Measurements from ENCODE around the gene HIF1A.
"Not testable (repeated sequence)": the region's sequence is repeated elsewhere in the genome, so short reads cannot be mapped to it uniquely, and the experiment has no call there.

HIF1A gene

GRCh38 chr14:61749264-61749663, 54.0 kb downstream of the HIF1A start:
- no peak for DNase-seq (ENCODE audit: low spot score)

- no peak for DNase-seq (ENCODE audit: low spot score)
Measured at GRCh38 chr14:61749867-61750266, 54.6 kb downstream of the HIF1A start.

GRCh38 chr14:61750708-61751474, 55.6 kb downstream of the HIF1A start:
- peak; percentile 76 for DNase-seq (ENCODE audit: low spot score)

- DNase-seq (ENCODE audit: low spot score): no peak
Measured at GRCh38 chr14:61751475-61751989, 56.2 kb downstream of the HIF1A start.

GRCh38 chr14:61752626-61753025, 57.3 kb downstream of the HIF1A start:
- DNase-seq (ENCODE audit: low spot score): peak; percentile 49

GRCh38 chr14:61753631-61754030, 58.3 kb downstream of the HIF1A start:
- DNase-seq (ENCODE audit: low spot score): no peak

- DNase-seq (ENCODE audit: low spot score): no peak
Measured at GRCh38 chr14:61754627-61755381, 59.5 kb downstream of the HIF1A start.

GRCh38 chr14:61755382-61755742, 60.0 kb downstream of the HIF1A start:
- not testable (repeated sequence) for DNase-seq (ENCODE audit: low spot score)

GRCh38 chr14:61756135-61756534, 60.8 kb downstream of the HIF1A start:
- DNase-seq (ENCODE audit: low spot score): no peak

GRCh38 chr14:61759878-61760277, 64.6 kb downstream of the HIF1A start:
- no peak for DNase-seq (ENCODE audit: low spot score)

- no peak for DNase-seq (ENCODE audit: low spot score)
Measured at GRCh38 chr14:61761557-61761956, 66.2 kb downstream of the HIF1A start.

- DNase-seq (ENCODE audit: low spot score): peak; percentile 99
Measured at GRCh38 chr14:61761959-61762786, 66.9 kb downstream of the HIF1A start, which contains the start of gene SNAPC1. SNAPC1 (plus strand) TSS chr14:61762420; CDS start chr14:61762461, 41 bp downstream.

- DNase-seq (ENCODE audit: low spot score): no peak
Measured at GRCh38 chr14:61764342-61765122, 69.2 kb downstream of the HIF1A start.

- DNase-seq (ENCODE audit: low spot score): no peak
Measured at GRCh38 chr14:61765225-61765943, 70.1 kb downstream of the HIF1A start.

- DNase-seq (ENCODE audit: low spot score): no peak
Measured at GRCh38 chr14:61766151-61766550, 70.8 kb downstream of the HIF1A start.

GRCh38 chr14:61768240-61768639, 72.9 kb downstream of the HIF1A start:
- no peak for DNase-seq (ENCODE audit: low spot score)

GRCh38 chr14:61769893-61770292, 74.6 kb downstream of the HIF1A start:
- no peak for DNase-seq (ENCODE audit: low spot score)

GRCh38 chr14:61774861-61775260, 79.5 kb downstream of the HIF1A start:
- no peak for DNase-seq (ENCODE audit: low spot score)

- no peak for DNase-seq (ENCODE audit: low spot score)
Measured at GRCh38 chr14:61780125-61780524, 84.8 kb downstream of the HIF1A start.

- no peak for DNase-seq (ENCODE audit: low spot score)
Measured at GRCh38 chr14:61797309-61797708, 102.0 kb downstream of the HIF1A start.

All from pons (tissue), 1 donor.